HG03521 (cell line): ENCODE data around the gene PTGES2.

Source experiments
- ATAC-seq: cut with Tn5 transposase; IDR thresholded peaks from one replicate; pipeline ENCODE4 v1.9.1; 2021; ENCODE audit warnings: mild to moderate bottlenecking, moderate library complexity; ENCODE audit not compliant: unreplicated experiment

Gene PTGES2

DNA sequence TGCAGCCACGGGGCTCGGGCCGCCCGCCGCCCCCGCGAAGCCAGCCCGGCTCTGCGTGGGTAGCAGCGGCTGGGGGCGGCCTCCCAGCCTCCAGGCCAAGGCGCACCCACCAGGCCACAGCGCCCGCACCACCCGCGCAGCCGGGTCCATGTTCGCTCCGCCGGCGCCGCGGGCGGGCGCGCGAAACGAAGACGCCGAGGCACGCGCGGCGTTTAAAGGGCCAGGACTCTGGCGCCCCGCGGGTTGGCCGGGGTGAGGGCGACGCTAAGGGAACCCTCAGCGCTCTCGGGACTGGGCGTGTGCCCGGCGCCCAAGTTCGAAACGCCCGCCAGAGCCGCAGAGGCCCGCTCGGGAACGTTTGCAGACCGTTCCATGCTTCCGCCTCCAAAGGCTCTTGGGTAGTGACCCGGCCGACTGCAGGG lies at the start of gene PTGES2:
Gene PTGES2, minus strand, starts transcription at position 162 of the 422 bp plus-strand sequence. Its CDS starts 12 bp downstream, at position 150.
- ATAC-seq: peak; percentile 53

DNA sequence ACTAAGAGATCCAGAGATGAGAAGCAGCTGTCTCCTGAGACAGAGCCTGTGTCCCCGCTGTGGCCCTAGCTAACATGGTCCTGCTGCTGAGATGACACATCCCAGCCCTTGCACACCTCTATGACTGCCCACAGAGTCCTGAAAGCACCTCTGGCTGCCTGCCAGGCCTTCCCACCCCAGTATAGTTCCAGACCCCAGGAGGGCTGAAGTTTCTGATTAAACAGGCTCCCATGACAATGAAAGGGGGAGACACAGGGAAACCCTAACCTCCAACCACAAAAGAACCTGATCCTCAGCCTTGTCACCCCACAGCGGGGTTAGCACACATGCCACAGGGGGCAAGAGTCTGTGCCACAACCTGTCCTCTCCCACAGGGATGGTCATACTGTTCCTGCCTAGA lies 48.2 kb upstream of the PTGES2 start:
- no peak for ATAC-seq

DNA sequence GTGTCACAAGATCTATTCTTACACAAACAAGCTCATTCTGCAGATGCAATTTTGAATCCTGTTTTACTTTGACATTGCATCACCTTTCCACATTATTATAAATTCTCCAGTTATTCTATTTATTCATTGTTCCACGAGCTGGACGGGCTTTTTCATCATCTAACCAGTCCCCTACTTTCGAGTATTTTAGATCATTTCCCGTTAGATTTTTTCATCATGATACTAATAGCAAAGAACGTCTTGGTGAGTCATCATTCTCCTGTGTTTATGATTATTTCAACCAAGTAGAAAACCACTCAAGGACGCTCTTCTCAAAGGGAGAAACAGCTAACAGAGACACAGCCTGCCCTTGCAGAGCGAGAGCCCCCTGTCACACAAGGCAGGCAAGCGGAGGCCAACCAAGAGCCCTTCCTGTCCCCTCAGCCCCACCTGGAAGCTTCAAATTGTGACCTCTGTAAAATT lies 47.6 kb upstream of the PTGES2 start:
- no peak for ATAC-seq

- no peak for ATAC-seq
Measured at GRCh38 chr9:128174062-128174461, 46.5 kb upstream of the PTGES2 start.

- no peak for ATAC-seq
Measured at GRCh38 chr9:128169925-128170324, 42.4 kb upstream of the PTGES2 start.

GRCh38 chr9:128169492-128169891 lies 42.0 kb upstream of the PTGES2 start:
- ATAC-seq: no peak

DNA sequence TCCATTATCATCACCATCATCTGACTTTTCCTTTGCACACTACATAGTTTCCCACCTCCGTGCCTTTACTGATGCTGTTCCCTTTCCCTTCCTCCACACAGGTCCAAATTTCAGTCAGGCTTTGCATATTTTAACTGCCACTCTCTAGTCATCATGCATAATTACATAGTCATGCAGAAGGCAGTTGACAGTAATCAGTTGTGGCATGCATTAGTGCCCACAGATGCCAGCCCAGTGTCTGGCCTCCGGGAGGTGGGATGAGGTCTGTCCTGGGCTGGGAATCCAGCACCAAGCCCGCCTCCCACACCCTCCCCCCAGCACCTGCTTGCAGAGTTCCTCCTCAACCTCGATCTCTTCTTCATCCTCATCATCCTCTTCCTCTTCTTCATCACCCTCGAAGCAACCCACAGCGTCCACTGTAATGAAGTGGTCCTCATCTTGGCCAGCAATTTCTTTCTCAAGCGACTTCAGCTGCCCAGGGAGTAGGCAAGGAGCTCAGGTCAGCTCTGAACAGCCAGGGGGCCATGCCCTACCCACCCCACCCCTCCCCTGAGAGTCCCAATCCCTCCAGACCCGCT lies 41.3 kb upstream of the PTGES2 start:
- ATAC-seq: no peak

DNA sequence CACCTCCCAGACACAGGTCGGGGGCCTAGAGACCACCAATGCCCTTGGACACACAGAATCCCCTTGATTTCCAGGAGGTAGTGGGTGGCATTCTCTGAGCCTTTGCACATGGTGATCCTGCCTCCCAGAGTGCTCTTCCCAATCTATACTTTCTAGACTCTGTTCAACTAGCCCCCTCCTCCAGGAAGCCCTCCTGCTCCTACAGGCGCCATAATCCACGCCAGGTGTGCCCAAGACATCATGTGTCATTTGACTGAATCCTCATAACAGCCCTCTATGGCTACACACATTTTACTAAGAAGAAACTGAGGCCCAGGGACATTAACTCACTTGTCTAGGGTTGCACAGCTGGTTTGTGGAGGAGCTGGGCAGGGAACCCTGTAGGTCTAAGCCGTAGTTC lies 39.7 kb upstream of the PTGES2 start:
- no peak for ATAC-seq

- ATAC-seq: no peak
Measured at GRCh38 chr9:128166169-128166568, 38.6 kb upstream of the PTGES2 start.

- ATAC-seq: no peak
Measured at GRCh38 chr9:128164307-128164885, 36.9 kb upstream of the PTGES2 start.

- ATAC-seq: no peak
Measured at GRCh38 chr9:128163523-128164306, 36.2 kb upstream of the PTGES2 start.

DNA sequence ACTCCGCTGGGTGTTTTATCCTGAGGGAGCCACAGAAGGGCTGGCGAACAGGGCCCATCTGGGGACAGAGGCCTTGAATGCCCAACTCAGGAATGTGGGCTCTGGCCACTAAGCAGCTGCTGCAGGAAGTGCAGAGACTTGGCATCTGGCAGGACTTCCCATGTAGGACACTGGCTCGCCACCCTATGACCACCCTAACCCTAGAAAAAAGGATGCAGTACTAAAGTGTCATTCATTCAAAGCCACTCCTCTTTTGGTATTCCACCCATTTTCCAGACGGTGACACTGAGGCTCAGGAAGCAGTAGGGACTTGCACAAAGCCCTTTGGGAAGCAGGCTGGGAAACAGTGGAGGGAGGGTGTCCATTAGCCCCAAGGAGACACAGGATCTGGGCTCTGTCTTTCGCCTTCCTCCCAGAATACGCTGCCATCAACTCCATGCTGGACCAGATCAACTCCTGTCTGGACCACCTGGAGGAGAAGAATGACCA lies 35.5 kb upstream of the PTGES2 start:
- ATAC-seq: no peak

DNA sequence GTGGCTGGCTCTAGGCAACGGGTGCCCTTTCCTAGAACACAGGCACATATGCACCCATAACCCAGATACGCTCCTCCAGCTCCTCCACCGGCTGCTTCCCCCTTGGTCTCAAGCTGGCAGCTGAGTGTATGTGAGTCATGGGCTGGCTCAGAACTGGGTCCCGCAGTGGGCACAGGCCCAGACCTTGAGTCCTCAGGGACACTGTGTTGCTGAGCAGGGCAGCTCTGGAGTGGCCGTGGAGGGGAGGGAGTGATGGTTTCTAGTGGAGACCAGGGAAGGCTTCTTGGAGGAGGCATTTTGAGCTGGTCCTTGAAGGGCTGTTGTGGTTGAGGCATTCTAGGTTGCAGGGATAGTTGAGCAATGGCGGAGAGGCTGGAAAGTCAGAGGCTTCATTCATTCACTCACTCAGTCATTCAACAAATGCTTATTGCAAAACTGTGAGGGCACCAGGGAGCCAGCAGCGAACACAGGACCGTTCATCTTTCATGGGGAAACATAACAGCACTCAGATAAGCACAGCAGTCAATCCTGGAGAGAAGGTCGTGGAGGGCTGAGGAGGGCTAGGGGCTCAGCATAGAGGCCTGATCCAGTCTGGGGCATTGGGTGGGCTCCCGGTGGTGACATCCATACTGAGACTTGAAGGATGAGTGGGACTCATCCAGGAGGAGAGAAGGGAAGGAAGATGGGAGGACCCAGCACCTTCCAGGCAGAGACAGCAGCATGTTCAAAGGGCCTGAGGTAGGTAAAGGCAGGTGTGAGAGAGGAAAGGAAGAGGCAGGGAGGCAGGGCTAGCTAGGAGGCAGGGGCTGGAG lies 34.9 kb upstream of the PTGES2 start:
- no peak for ATAC-seq

DNA sequence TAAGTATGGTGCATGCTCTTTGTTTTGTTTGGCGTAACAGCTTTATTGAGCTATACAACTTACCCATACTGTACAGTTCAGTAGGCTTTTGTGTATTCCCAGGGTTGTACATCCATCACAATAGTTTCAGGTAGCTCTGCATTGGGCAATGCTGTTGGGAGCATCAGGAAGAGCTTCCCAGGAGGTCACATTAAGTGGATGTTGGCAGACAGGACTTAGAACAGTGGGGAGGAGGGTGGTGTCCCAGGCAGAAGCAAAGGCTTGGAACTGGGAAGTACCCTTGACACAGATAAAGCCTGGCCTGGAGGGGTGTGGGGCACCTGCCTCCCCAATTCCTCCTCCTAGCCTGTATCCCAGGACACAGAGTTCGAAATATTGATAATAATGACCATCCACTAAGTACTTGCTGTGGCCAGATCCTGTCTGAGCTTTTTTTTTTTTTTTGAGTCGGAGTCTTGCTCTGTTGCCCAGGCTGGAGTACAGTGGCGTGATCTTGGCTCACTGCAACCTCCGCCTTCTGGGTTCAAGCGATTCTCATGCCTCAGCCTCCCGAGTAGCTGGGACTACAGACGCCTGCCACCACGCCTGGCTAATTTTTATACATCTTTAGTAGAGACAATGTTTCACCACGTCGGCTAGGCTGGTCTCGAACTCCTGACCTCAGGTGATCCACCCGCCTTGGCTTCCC lies 33.8 kb upstream of the PTGES2 start:
- no peak for ATAC-seq

DNA sequence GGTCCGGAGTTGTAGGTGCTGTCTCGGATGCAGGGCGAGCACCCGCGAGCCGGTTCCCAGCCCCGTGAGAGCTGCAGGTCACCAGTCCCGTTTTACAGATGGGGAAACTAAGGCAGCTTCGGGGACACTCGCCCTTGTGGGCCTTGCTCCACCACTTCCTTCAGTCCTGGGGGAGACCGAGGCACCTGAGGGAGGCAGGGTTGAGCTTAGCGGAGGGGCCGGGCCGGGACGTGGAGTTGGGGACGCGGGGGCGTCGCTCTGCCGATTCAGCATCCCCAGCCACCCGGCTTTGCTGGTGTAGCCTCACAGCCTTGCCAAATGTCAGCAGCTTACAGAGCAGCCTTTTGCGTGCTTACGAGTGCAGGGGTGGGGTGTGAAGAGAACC lies 33.1 kb upstream of the PTGES2 start:
- peak; percentile 9 for ATAC-seq

GRCh38 chr9:128159784-128160602 lies 32.5 kb upstream of the PTGES2 start, which contains the start of gene BBLN:
BBLN (plus strand) TSS chr9:128160265; CDS start chr9:128160408, 143 bp downstream.
- peak; percentile 90 for ATAC-seq

DNA sequence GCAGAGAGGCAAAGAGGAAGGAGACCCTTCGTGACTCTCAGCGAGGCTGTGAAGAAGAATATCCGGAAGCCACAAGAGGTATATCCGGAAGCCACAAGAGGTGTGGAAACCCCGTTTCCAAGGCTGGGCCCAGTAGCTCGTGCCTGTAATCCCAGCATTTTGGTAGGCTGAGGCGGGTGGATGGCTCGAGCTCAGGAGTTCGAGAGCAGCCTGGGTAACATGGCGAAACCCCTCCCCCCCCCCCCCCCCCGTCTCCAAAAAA lies 31.9 kb upstream of the PTGES2 start:
- ATAC-seq: no peak

DNA sequence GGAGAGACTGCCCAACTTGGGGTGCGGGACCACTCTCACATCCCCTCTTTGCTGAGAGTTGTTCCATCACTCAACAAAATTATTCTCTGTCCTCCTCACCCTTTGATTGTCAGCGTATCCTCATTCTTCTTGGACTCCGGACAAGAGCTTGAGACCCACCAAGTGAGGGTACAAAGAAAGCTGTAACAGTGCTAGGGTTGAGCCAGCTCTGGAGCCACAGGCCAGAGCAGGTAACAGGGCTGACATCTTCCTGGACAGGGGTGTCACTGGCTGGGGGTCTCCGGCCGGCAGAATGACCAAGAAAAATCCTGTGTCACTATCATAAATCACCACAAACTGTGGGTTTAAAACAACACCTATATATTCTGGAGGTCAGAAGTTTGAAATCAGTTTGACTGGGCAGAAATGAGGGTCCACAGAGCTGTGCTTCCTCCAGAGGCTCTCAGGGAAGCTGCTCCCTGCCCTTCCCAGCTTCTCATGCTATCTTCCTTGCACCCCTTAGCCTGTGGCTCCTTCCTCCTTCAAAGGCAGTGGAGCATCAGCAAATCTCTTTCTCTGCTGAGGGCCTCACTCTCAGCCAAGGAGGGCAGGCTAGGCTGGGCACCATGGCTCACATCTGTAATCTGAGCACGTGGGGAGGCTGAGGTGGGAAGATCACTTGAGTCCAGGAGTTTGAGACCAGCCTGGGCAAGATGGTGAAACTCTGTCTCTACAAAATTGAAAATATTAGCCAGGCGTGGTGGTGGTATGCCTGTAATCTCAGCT lies 28.4 kb upstream of the PTGES2 start:
- no peak for ATAC-seq
